AG10803 (cell line): ENCODE results near the gene SPTLC2.
A peak's percentile ranks its signal among the peaks of the same experiment; 100 is the strongest.

ENCODE experiments used
- DNase-seq: peaks from one replicate; pipeline ENCODE4 v3.0.0; 2010; ENCODE audit warnings: low read depth
- H3K4me3 ChIP-seq: 2 replicates; pipeline ENCODE4 v1.5.1; 2011; ENCODE audit warnings: mild to moderate bottlenecking, low read length, control low read depth
- CTCF ChIP-seq: conservative IDR thresholded peaks from 2 replicates; pipeline ENCODE4 v1.5.1; 2011; ENCODE audit warnings: mild to moderate bottlenecking, low read length, control low read depth, inconsistent platforms

Gene SPTLC2

GRCh38 chr14:77490347-77490986 lies 126.0 kb downstream of the SPTLC2 start:
- H3K4me3 ChIP-seq, result no peak overlapping the region
- DNase-seq, result no peak
- TF ChIP-seq CTCF, result no peak

- no peak for DNase-seq
Measured at GRCh38 chr14:77489041-77489440, 127.4 kb downstream of the SPTLC2 start.

GRCh38 chr14:77488558-77488957 lies 127.9 kb downstream of the SPTLC2 start:
- no peak overlapping the region for H3K4me3 ChIP-seq
- DNase-seq, result no peak

More at GRCh38 chr14:77489041-77489440, 127.4 kb downstream of the SPTLC2 start:
- no peak for TF ChIP-seq CTCF
- H3K4me3 ChIP-seq, result no peak overlapping the region

GRCh38 chr14:77485901-77486678 lies 130.3 kb downstream of the SPTLC2 start:
- no peak overlapping the region for H3K4me3 ChIP-seq
- peak; percentile 47 for DNase-seq
- no peak for TF ChIP-seq CTCF

More at GRCh38 chr14:77488558-77488957, 127.9 kb downstream of the SPTLC2 start:
- no peak for TF ChIP-seq CTCF

GRCh38 chr14:77485256-77485655 lies 131.2 kb downstream of the SPTLC2 start:
- H3K4me3 ChIP-seq, result no peak overlapping the region
- no peak for TF ChIP-seq CTCF
- DNase-seq, result peak; percentile 17

GRCh38 chr14:77482422-77482821 lies 134.0 kb downstream of the SPTLC2 start:
- no peak for TF ChIP-seq CTCF
- H3K4me3 ChIP-seq, result no peak overlapping the region
- no peak for DNase-seq

- no peak for DNase-seq
- no peak for TF ChIP-seq CTCF
- H3K4me3 ChIP-seq, result no peak overlapping the region
Measured at GRCh38 chr14:77478796-77479195, 137.6 kb downstream of the SPTLC2 start.
